Breast epithelium (tissue), 4 donors: Measurements from ENCODE around the gene ATPAF2. TPM values are rescaled to one million over a fixed set of nuclear protein-coding genes. Genes with fewer than 3 reads are reported as not detected.

Experiments
- DNase-seq, 2 donors: peaks; one replicate each; pipeline ENCODE4 v3.0.0-alpha.2; 2019; ENCODE audit warnings: low spot score in 2 of 2
- H3K27ac ChIP-seq, 2 donors: fragments of 200-600 bp; sonication (generic) in 1 of 2; one replicate each; pipeline ENCODE4 v1.5.1; 2016 to 2019; ENCODE audit warnings: mild to moderate bottlenecking in 1 of 2
- H3K27me3 ChIP-seq, 2 donors: fragments of 200-600 bp; sonication (generic) in 1 of 2; one replicate each; pipeline versions ENCODE4 v1.5.1 to v1.6.0; 2017 to 2019; ENCODE audit warnings: control low read depth in 1 of 2, mild to moderate bottlenecking in 1 of 2
- H3K36me3 ChIP-seq: fragments of 200-600 bp; one replicate; pipeline ENCODE4 v1.5.1; 2019
- H3K4me1 ChIP-seq, 2 donors: fragments of 200-600 bp; sonication (generic); one replicate each; pipeline ENCODE4 v1.5.1; 2016 to 2019; ENCODE audit warnings: control low read depth in 1 of 2
- H3K4me3 ChIP-seq, 3 donors: fragments of 200-600 bp; sonication (generic); 1 replicate in 2 of 3; 2 replicates in 1 of 3; pipeline ENCODE4 v1.5.1; 2016 to 2019; ENCODE audit warnings: mild to moderate bottlenecking in 3 of 3, moderate library complexity in 2 of 3
- H3K9me3 ChIP-seq, 2 donors: fragments of 200-600 bp; sonication (generic) in 1 of 2; one replicate each; pipeline ENCODE4 v1.5.1; 2016 to 2019; ENCODE audit warnings: control low read depth in 1 of 2
- POLR2A ChIP-seq: fragments of 450-650 bp; IDR thresholded peaks from one replicate; pipeline ENCODE4 v1.6.1; 2016; ENCODE audit warnings: antibody characterized with exemption, mild to moderate bottlenecking, moderate library complexity
- POLR2AphosphoS5 ChIP-seq, 3 donors: sonication (generic); formaldehyde crosslinking; IDR thresholded peaks; one replicate each; pipeline ENCODE4 v1.6.1; 2017; ENCODE audit warnings: antibody characterized with exemption in 3 of 3
- intact Hi-C: fragments of 100-400 bp; cut with DNase I; formaldehyde crosslinking; loops from one replicate; pipeline ENCODE4 v1.15.1; 2023; ENCODE audit warnings: low total_unique reads
- total RNA-seq, 3 donors: library from RNA; depleted of rRNA; stranded (reverse); fragments of >200 nt; gene quantifications; one replicate each; pipeline ENCODE4 v1.1.0, GENCODE V29; 2016
- TF ChIP-seq, protein P1 (sequence below), 3 donors: fragments of 450-650 bp; IDR thresholded peaks; one replicate each; pipeline ENCODE4 v1.5.1; 2016 to 2017; ENCODE audit warnings: antibody characterized with exemption in 3 of 3, mild to moderate bottlenecking in 3 of 3, moderate library complexity in 3 of 3

The ATPAF2 gene
- total RNA-seq, 3 donors from 2014 or later, result 12.9 to 15.7 (median 13.0) TPM

DNA sequence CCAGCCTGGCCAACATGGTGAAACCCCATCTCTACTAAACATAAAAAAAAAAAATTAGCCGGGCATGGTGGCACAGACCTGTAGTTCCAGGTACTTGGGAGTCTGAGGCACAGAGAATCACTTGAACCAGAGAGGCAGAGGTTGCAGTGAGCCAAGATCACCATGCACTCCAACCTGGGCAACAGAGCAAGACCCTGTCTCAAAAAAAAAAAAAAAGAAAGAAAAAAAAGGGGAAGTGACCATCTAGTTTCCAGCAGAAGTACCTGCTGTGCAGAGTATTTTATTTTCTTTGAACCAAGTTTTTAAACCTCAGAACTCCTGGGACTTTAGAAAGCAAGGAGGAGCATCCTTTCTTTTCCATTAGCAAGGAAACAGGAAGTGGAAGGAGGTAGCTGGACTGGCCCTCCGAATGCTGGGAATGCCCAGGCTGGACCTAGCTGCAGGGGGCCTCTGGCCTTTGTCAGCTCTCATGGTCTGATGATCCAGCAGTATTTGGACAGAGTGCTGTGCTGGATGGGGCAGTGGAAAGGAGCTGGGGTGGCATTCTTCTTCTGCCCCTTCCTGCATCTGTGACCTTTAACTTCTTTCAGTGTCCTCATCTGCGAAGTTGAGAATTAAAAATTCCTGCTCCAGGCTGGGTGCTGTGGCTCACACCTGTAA, 6.9 kb upstream of the ATPAF2 start:
- no peaks in the 10 kb centered on the region for H3K9me3 ChIP-seq
- no peak for DNase-seq
- peaks cover 5 to 14% of the 10 kb centered on the region in 2 donors for H3K4me1 ChIP-seq
- intact Hi-C loops, result no loop called here
- no peak for TF ChIP-seq POLR2A
- no peak for TF ChIP-seq POLR2AphosphoS5 (IDR thresholded peaks at IDR 0.05)
- TF ChIP-seq, protein P1, sequence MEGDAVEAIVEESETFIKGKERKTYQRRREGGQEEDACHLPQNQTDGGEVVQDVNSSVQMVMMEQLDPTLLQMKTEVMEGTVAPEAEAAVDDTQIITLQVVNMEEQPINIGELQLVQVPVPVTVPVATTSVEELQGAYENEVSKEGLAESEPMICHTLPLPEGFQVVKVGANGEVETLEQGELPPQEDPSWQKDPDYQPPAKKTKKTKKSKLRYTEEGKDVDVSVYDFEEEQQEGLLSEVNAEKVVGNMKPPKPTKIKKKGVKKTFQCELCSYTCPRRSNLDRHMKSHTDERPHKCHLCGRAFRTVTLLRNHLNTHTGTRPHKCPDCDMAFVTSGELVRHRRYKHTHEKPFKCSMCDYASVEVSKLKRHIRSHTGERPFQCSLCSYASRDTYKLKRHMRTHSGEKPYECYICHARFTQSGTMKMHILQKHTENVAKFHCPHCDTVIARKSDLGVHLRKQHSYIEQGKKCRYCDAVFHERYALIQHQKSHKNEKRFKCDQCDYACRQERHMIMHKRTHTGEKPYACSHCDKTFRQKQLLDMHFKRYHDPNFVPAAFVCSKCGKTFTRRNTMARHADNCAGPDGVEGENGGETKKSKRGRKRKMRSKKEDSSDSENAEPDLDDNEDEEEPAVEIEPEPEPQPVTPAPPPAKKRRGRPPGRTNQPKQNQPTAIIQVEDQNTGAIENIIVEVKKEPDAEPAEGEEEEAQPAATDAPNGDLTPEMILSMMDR (IDR thresholded peaks at IDR 0.05), result no peak
- H3K36me3 ChIP-seq, result no peaks in the 10 kb centered on the region
- H3K27me3 ChIP-seq, result no peaks in the 10 kb centered on the region
- H3K27ac ChIP-seq, result no peak overlapping the region
- H3K4me3 ChIP-seq, result no peak overlapping the region

DNA sequence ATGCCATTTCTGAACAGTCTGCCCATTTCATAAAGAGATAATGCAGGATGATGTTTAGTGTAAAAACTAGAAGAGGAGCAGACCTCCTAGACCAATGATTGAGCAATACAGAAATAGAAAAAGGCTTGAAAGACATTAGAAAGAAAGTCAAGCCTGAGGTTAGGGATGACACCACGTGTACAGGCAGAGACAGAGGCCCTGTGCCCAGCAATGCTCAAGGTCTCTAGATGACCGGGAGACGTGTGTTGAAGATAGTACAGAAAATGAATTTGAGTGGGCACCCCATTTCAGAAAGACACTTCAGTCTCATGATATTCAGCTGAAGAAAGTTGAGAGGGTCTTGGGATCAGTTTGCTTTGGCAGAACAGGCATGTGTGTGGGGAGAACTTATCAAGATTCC, 5.6 kb upstream of the ATPAF2 start:
- TF ChIP-seq, protein P1 (IDR thresholded peaks at IDR 0.05), result no peak
- TF ChIP-seq POLR2AphosphoS5 (IDR thresholded peaks at IDR 0.05) (no peak), POLR2A (no peak)
- Histone ChIP-seq H3K36me3 (no peaks in the 10 kb centered on the region), H3K27me3 (no peaks in the 10 kb centered on the region), H3K27ac (no peak overlapping the region), H3K4me3 (no peak overlapping the region), H3K4me1 (peaks cover 12 to 21% of the 10 kb centered on the region in 2 donors), H3K9me3 (no peaks in the 10 kb centered on the region)
- intact Hi-C loops, result no loop called here
- no peak for DNase-seq

- DNase-seq, result no peak
- TF ChIP-seq, protein P1 (IDR thresholded peaks at IDR 0.05), result no peak
- TF ChIP-seq POLR2A (no peak), POLR2AphosphoS5 (IDR thresholded peaks at IDR 0.05) (no peak)
- intact Hi-C loops, result no loop called here
These were observed 4.5 kb upstream of the ATPAF2 start for GRCh38 chr17:18043491-18043890.

GRCh38 chr17:18042983-18043382, 4.0 kb upstream of the ATPAF2 start:
- intact Hi-C loops, result no loop called here
- H3K27ac ChIP-seq, result no peak overlapping the region
- H3K4me1 ChIP-seq, result peaks cover 15 to 22% of the 10 kb centered on the region in 2 donors
- TF ChIP-seq, protein P1 (IDR thresholded peaks at IDR 0.05), result no peak
- TF ChIP-seq POLR2A, result no peak
- TF ChIP-seq POLR2AphosphoS5 (IDR thresholded peaks at IDR 0.05), result no peak
- no peaks in the 10 kb centered on the region for H3K36me3 ChIP-seq
- no peak overlapping the region for H3K4me3 ChIP-seq
- no peaks in the 10 kb centered on the region for H3K27me3 ChIP-seq
- no peak for DNase-seq
- no peaks in the 10 kb centered on the region for H3K9me3 ChIP-seq

More at GRCh38 chr17:18043491-18043890, 4.5 kb upstream of the ATPAF2 start:
- H3K9me3 ChIP-seq, result no peaks in the 10 kb centered on the region
- H3K27me3 ChIP-seq, result no peaks in the 10 kb centered on the region
- no peak overlapping the region for H3K4me3 ChIP-seq
- H3K36me3 ChIP-seq, result no peaks in the 10 kb centered on the region
- H3K4me1 ChIP-seq, result peaks cover 12 to 21% of the 10 kb centered on the region in 2 donors
- H3K27ac ChIP-seq, result no peak overlapping the region

DNA sequence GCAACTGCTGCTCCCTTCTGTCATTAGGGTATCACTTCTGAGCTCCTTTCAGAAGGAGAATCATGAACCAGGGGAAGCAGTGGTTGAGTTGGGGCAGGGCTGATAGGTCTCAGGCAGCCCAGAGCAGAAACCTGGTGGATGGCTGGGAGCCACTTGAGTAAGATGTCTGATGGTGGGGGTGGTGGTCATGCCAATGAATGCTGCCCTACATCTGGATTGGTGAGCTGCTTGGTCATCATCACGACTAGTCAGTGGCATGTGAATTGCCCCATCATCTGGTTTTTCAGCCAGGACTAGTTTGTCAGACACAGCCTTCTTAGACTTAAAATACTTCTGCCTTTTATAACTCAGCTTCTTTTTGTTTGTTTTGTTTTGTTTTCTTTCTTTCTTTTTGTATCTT, 2.8 kb upstream of the ATPAF2 start:
- peaks cover 16 to 28% of the 10 kb centered on the region in 2 donors for H3K4me1 ChIP-seq
- no peak for DNase-seq

More for the DNA sequence above, 2.8 kb upstream of the ATPAF2 start:
- intact Hi-C loops, result no loop called here
- Histone ChIP-seq H3K9me3 (no peaks in the 10 kb centered on the region), H3K36me3 (no peaks in the 10 kb centered on the region), H3K4me3 (no peak overlapping the region), H3K27ac (no peak overlapping the region), H3K27me3 (no peaks in the 10 kb centered on the region)
- TF ChIP-seq POLR2AphosphoS5 (IDR thresholded peaks at IDR 0.05), result no peak
- TF ChIP-seq, protein P1 (IDR thresholded peaks at IDR 0.05), result no peak
- no peak for TF ChIP-seq POLR2A
